SK-N-MC (cell line): Measurements from ENCODE around the gene TRMT11.

Source experiments
- EZH2 ChIP-seq: fragments of 200-600 bp; sonication (generic); IDR thresholded peaks from one replicate; pipeline ENCODE4 v1.6.1; 2017; ENCODE audit warnings: antibody characterized with exemption
- FOXP2 ChIP-seq: optimal IDR thresholded peaks from 2 replicates; pipeline ENCODE3; 2011; ENCODE audit warnings: mild to moderate bottlenecking, moderate library complexity; ENCODE audit not compliant: insufficient read depth; ENCODE audit errors: extremely low read length, control extremely low read depth
- POLR2AphosphoS5 ChIP-seq: IDR thresholded peaks from 2 replicates; pipeline ENCODE4 v1.6.1; 2012; ENCODE audit warnings: mild to moderate bottlenecking, low read depth, low read length, borderline replicate concordance

DNA sequence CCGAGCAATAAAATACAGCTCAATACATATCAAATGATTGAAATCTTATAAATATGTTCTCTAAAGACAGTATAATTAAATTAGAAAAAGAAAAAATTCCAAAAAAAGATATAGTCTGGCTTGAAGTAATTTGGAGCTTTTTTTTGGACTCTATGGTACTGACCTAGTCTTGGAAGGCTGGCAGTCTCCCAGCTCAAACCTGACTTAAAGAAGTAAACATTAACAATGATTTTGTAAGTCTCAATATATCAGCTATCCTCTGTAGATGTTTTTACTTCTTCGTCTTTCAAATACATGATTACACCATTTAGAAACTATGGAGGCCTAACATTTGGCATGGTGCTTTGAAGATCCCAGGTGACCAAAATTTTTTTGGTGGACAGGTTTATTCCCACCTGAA, 15.6 kb upstream of the TRMT11 start:
- TF ChIP-seq POLR2AphosphoS5, result no peak
- no peak for TF ChIP-seq EZH2
- no peak for TF ChIP-seq FOXP2
